HG02840 (cell line): Measurements from ENCODE around the gene ACVR1B.
A peak's percentile ranks its signal among the peaks of the same experiment; 100 is the strongest.
"Not testable (repeated sequence)": the region's sequence is repeated elsewhere in the genome, so short reads cannot be mapped to it uniquely, and the experiment has no call there.

Experiments used
- ATAC-seq: cut with Tn5 transposase; IDR thresholded peaks from one replicate; pipeline ENCODE4 v1.9.1; 2021; ENCODE audit warnings: mild to moderate bottlenecking, moderate library complexity, moderate number of reproducible peaks; ENCODE audit not compliant: unreplicated experiment, low FRiP score

Gene ACVR1B

DNA sequence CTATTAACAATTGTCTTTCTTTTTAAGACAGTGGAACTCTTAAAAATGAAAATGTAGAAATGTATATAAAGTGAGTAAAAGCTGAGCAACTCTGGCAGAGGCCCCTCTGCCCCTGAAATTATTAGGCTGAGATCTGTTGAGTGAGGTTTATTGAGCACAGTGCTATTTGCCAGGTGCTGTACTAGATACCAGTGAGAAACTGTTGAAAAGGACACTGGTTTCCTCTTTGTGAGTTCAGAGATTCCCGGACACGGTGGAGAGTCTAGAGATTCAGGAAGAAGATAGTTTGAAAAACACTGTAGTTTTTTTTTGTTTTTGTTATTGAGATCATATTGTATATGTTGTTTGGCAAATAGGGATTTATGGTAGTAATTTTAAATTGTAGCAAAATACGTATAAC lies 11.2 kb downstream of the ACVR1B start:
- no peak for ATAC-seq

DNA sequence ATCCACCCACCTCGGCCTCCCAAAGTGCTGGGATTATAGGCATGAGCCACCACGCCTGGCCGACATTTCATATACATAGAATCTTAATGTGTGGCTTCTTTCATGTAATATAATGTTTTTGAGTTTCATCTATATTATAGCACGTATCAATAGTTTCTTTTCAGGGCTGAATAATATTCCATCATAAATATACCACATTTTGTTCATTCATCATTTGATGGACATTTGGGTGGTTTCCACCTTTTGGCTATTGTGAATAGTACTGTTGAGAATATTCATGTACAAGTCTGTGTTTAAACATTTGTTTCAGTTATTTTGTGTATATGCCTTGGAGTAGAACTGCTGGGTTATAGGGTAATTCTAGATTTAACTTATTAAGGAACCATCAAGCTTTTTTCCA lies 12.0 kb downstream of the ACVR1B start:
- no peak for ATAC-seq

DNA sequence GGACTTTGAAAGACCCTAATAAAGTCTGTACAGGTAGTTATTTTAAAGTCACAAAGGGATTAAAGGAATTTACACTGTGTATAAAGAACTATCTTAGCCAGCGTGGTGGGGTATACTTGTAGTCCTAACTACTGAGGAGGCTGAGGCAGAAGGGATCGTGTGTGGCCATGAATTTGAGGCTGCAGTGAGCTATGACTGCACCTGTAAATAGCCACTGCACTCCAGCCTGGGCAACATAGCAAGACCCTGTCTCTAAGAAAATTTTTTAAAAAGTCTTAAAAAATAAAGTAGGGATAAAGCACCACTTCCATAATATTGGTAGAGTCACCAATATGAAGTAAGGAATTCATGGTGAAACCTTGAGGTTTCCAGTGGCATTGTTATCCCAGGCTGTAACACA lies 18.1 kb downstream of the ACVR1B start:
- no peak for ATAC-seq

DNA sequence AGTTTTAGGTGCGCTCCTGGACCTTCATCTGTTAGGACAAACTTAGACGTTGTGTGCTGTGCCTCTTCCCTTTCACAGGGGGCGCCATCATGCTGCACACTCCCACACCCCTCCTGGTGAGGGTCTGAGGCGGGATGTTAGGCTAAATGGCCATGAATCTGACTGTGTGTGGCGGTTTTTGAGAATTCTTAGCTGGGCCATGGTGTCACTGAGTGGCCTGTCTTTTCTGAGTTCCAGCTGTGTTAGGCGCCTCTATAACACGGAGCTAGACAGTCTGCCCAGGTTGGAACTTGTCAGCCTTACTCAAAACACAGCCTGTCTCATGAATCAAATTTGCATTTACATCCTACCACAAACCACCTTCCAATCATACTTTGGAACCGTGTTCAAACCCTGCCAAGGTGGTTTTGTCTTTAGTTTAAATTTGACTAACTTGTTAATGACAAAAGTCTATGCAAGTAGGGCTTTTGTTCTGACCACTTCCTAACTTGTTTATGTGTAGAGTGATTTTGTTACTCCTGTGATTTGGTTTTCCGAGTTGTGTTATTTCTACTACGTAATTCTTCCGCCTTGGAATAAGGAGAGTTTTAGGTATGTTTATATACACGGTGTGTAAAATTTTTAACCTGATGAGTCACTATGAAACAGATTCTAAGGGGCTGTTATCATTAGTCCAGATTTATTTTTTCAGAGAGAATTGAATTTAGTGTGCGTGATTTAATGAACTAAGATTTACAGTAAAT lies 19.6 kb downstream of the ACVR1B start:
- ATAC-seq: peak; percentile 93

GRCh38 chr12:51971679-51972421 lies 20.4 kb downstream of the ACVR1B start:
- no peak for ATAC-seq

GRCh38 chr12:51972422-51972812 lies 20.9 kb downstream of the ACVR1B start:
- no peak for ATAC-seq

DNA sequence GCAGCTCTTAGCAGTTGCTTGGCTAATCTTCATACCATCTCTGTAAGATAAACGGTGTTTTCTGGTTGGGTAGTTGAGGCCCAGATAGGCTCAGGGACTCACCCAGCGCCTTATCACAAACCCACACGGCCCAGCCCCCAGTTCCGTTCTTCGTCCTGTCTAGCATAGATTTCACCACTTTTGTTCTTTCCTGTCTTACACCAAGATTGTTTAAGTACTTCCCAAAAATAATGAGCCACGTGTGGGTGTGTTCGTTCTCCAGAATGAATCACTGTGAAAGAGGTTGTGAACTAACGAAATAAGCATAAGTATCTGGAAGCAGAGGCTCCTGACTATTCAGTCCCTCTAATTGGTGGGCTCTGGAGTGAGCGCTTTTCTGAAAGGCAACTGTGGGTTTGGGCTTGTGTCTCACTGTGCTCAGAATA lies 21.4 kb downstream of the ACVR1B start:
- no peak for ATAC-seq

- no peak for ATAC-seq
Measured at GRCh38 chr12:51973560-51973959, 22.1 kb downstream of the ACVR1B start.

GRCh38 chr12:51974646-51975045 lies 23.1 kb downstream of the ACVR1B start:
- no peak for ATAC-seq

DNA sequence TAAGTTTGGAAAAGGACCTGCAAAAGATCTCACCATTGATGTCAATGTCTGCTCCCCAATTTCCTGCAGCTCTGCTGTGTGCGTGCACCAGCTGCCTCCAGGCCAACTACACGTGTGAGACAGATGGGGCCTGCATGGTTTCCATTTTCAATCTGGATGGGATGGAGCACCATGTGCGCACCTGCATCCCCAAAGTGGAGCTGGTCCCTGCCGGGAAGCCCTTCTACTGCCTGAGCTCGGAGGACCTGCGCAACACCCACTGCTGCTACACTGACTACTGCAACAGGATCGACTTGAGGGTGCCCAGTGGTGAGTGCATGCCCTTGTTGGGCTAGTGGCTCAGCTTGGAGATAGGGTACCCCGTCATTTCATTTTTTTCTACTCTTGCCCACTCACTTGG lies 23.7 kb downstream of the ACVR1B start:
- ATAC-seq: no peak

- no peak for ATAC-seq
Measured at GRCh38 chr12:51976376-51977160, 25.1 kb downstream of the ACVR1B start.

DNA sequence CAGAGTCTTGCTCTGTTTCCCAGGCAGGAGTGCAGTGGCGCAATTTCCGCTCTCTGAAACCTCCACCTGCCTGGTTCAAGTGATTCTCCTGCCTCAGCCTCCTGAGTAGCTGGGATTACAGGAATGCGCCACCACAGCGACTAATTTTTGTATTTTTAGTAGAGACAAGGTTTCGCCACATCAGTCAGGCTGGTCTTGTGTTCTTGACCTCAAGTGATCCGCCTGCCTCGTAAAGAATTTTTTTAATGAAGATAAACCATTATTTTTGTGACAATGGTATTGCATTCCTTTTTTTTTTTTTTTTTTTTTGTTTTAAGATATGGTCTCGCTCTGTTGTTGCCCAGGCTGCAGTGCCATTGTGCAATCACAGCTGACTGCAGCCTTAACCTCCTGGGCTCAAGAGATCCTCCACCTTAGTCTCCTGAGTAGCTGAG lies 25.8 kb downstream of the ACVR1B start:
- no peak for ATAC-seq

DNA sequence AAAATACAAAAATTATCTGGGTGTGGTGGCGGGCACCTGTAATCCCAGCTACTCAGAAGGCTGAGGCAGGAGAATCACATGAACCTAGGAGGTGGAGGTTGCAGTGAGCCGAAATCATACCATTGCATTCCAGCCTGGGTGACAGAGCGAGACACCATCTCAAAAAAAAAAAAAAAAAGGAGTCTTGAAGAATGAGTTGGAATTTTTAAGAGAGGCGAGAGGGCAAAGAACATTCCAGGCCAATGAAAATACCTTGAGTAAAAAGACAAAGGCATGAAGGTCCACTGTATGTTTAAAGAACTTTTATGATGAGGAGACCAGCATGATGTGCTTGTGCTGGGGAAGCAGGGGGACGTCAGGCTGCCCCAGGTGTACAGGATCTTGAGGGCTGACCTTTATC lies 27.8 kb downstream of the ACVR1B start:
- not testable (repeated sequence) for ATAC-seq

DNA sequence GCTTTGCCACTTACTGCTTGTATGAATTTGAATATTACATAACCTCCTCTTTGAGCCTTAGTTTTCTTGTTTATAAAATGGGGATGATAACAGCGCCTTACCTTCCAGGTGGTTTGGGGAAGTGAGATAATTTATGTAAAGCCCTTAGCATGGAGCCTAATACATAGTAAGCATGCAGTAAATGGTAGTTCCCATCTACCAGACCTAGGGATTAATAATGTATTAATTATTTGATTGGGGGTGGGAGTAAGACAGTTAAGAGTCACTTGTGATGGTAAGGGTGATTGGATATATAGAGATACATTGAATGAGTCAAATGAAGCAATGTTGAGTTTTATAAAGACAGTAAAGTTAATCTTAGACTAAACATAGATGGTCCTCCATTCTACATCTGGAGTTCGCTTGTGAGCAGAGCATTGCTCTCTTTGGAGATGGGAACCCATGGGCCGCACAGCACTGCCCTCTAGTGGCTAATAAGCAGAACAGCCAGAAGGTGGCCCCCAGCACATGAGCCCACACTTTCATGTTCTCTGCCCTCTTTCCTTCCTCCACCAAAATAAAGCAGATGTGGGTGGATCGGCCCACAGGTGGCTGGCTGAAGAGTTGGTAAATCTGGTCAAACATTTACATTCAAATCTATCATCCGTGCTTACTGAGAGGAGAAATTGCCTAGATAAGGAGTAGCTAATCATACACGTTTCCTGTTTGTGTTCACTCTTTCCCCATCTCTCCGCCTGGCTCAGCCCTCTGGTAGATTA lies 28.7 kb downstream of the ACVR1B start:
- ATAC-seq: no peak

- ATAC-seq: no peak
Measured at GRCh38 chr12:51980809-51981127, 29.3 kb downstream of the ACVR1B start.

GRCh38 chr12:51984657-51985056 lies 33.2 kb downstream of the ACVR1B start:
- no peak for ATAC-seq

DNA sequence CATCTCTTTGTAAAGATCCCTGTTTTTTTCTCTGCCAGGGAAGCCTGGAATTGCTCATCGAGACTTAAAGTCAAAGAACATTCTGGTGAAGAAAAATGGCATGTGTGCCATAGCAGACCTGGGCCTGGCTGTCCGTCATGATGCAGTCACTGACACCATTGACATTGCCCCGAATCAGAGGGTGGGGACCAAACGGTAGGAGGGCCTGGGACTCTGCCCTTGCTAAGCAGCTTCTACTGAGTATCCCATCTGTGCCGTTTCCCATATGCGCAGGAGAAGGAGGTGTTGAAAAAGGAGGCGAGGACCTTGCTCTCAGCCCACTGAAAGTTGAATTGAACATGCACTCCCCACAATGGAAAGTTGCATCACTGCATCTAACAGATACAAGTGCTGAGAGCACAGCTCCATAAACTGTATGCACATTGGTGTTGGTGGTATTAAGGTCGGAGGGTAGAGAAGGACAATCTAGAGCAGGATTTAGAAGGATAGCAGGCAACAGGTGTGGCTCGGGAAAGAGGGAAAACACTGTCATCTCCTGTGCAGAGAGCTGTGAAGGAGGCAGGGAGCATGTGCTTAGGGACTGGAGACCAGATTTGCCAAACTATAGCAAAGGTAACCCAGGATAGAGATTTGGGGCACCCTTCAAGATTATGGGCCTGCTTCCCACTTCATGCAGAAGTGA lies 33.8 kb downstream of the ACVR1B start:
- no peak for ATAC-seq

GRCh38 chr12:51986834-51987233 lies 35.3 kb downstream of the ACVR1B start:
- no peak for ATAC-seq

DNA sequence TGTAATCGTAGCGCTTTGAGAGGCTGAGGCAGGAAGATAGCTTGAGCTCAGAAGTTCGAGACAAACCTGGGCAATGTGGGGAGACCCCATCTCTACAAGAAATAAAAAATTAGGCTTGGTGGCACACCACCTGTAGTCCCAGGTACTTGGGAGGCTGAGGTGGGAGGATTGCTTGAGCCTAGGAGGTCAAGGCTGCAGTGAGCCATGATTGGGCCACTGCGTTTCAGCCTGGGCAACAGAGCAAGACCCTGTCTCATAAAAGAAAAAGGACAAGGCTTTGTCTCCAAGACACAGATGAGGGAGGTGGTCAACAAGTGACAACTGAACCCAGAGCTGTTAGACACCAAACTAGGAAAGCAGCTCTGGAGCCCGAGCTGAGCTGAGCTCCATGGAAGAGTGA lies 40.7 kb downstream of the ACVR1B start:
- ATAC-seq: no peak

DNA sequence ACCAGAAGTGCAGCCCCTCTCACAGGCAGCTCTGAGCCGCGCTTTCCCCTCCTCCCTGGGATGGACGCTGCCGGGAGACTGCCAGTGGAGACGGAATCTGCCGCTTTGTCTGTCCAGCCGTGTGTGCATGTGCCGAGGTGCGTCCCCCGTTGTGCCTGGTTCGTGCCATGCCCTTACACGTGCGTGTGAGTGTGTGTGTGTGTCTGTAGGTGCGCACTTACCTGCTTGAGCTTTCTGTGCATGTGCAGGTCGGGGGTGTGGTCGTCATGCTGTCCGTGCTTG lies 43.0 kb downstream of the ACVR1B start:
- ATAC-seq: no peak
